ENCODE results near the gene KHDC4. TPM values are rescaled to one million over a fixed set of nuclear protein-coding genes. Genes with fewer than 3 reads are reported as not detected.
A peak's percentile ranks its signal among the peaks of the same experiment; 100 is the strongest.
"Not testable (repeated sequence)": the region's sequence is repeated elsewhere in the genome, so short reads cannot be mapped to it uniquely, and the experiment has no call there.

Gene KHDC4
- total and polyA plus RNA-seq, 10 of the 15 experiments (the other 5 are each of a cell fraction or from before 2014, with no cell fraction given) = 11.7 to 109 (median 41.9) TPM

DNA sequence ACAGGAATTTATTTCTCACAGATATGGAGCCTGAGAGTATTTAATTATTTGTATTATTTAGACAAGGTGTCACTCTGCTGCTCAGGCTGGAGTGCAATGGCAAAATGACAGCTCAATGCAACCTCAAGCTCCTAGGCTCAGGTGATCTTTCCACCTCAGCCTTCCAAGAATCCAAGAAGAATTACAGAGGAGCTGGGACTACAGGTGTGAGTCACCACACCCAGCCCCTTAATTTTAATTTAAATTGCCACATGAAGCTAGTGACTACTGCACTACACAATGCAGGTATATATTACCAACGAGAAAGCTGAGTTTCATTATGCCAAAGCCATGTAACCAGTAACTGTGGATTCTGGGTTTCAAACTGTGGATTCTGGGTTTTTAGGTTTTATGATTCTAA lies 2.1 kb downstream of the KHDC4 start:
- H4K20me1 ChIP-seq (ENCODE audit: control insufficient read depth, insufficient read depth) = peaks cover 5% of the 10 kb centered on the region; the same call in 1 of the 2 replicates
- H3K4me2 ChIP-seq (ENCODE audit: control insufficient read depth, insufficient read depth) = peak overlapping the region; percentile 80
- H3K79me2 ChIP-seq (ENCODE audit: control insufficient read depth, insufficient read depth, low read length) = peaks cover 54% of the 10 kb centered on the region
- intact Hi-C loops (cut with micrococcal nuclease; ENCODE audit: unreplicated experiment) = no loop called here
- RAD21 ChIA-PET (ENCODE audit: unreplicated experiment) = interaction anchor here (0.8 to 6.4 kb wide), 11 partner anchors 8 to 134 kb away, joined by 3 to 49 read pairs (median 4); partner anchors contain the start of gene ARHGEF2
- SMC1A ChIA-PET (ENCODE audit: uncharacterized antibody, unreplicated experiment) = interaction anchor here (0.7 to 6.0 kb wide), 18 partner anchors 9 to 134 kb away, joined by 3 to 51 read pairs (median 4); partner anchors contain the start of genes GON4L, RXFP4 and SYT11
- no peak overlapping the region for H2AFZ ChIP-seq (ENCODE audit: control insufficient read depth, low read depth, low read length)
- TF ChIP-seq MTA2 (IDR thresholded peaks at IDR 0.05; ENCODE audit: low read depth) = no peak
- no peak for TF ChIP-seq SIN3A (IDR thresholded peaks at IDR 0.05; ENCODE audit: low read depth, low read length)
- no peak for TF ChIP-seq IRF4 (IDR thresholded peaks at IDR 0.05; ENCODE audit: low read depth, low read length)
- CTCF ChIA-PET = interaction anchor here (0.6 to 6.4 kb wide), 18 partner anchors 12 to 136 kb away, joined by 3 to 84 read pairs (median 3); no protein-coding TSS in a partner anchor
- FAIRE-seq = no peak
- no peaks in the 10 kb centered on the region for H3K27me3 ChIP-seq (replicated peaks in 1 of 2; ENCODE audit: control insufficient read depth in 2 of 2, insufficient read depth in 2 of 2, low read length in 1 of 2)
- H3K9ac ChIP-seq (ENCODE audit: control insufficient read depth, insufficient read depth, low read length) = no peak overlapping the region
- H3K36me3 ChIP-seq (ENCODE audit: control insufficient read depth in 2 of 2, insufficient read depth in 2 of 2, low read length in 1 of 2) = peaks cover 2 to 26% of the 10 kb centered on the region in 2 experiments
- no TSS peak for BruUV-seq (replicated peaks)
- no peak overlapping the region for H3K27ac ChIP-seq (ENCODE audit: control insufficient read depth, insufficient read depth)
- DNase-seq (ENCODE audit: low read depth, low spot score) = no peak
- peaks cover 10% of the 10 kb centered on the region for H3K4me1 ChIP-seq (ENCODE audit: control insufficient read depth, insufficient read depth, low read length)
- H3K4me3 ChIP-seq = peak overlapping the region; percentile 99
- H3K9me3 ChIP-seq (replicated peaks; ENCODE audit: control insufficient read depth, insufficient read depth, low read length) = no peaks in the 10 kb centered on the region
- in situ Hi-C loops (cut with MboI) = loop anchor here (5.0 kb wide), 1 partner anchor 135 kb away; no protein-coding TSS in a partner anchor
- POLR2A ChIA-PET = interaction anchor here (0.7 to 4.2 kb wide), 9 partner anchors 12 to 80 kb away, joined by 3 to 78 read pairs (median 9); partner anchors contain the start of genes ARHGEF2, RIT1 and SYT11
- ATAC-seq = no peak
- 58% methylated on average over 1 of the region's 1 CpG for WGBS (ENCODE audit: insufficient coverage, insufficient replicate concordance, low lambda C conversion rate, missing lambda C conversion rate)

- Histone ChIP-seq H3K4me3 (peak overlapping the region; percentile 99), H4K20me1 (ENCODE audit: control insufficient read depth, insufficient read depth) (peaks cover 5% of the 10 kb centered on the region; the same call in 1 of the 2 replicates), H3K4me1 (ENCODE audit: control insufficient read depth, insufficient read depth, low read length) (peaks cover 10% of the 10 kb centered on the region), H3K4me2 (ENCODE audit: control insufficient read depth, insufficient read depth) (peak overlapping the region; percentile 80), H3K27me3 (replicated peaks in 1 of 2; ENCODE audit: control insufficient read depth in 2 of 2, insufficient read depth in 2 of 2, low read length in 1 of 2) (no peaks in the 10 kb centered on the region), H3K9ac (ENCODE audit: control insufficient read depth, insufficient read depth, low read length) (peak overlapping the region; percentile 50; the same call in 1 of the 2 replicates), H2AFZ (ENCODE audit: control insufficient read depth, low read depth, low read length) (no peak overlapping the region), H3K79me2 (ENCODE audit: control insufficient read depth, insufficient read depth, low read length) (peaks cover 55% of the 10 kb centered on the region), H3K9me3 (replicated peaks; ENCODE audit: control insufficient read depth, insufficient read depth, low read length) (no peaks in the 10 kb centered on the region), H3K27ac (ENCODE audit: control insufficient read depth, insufficient read depth) (no peak overlapping the region), H3K36me3 (ENCODE audit: control insufficient read depth in 2 of 2, insufficient read depth in 2 of 2, low read length in 1 of 2) (peaks cover 5 to 32% of the 10 kb centered on the region in 2 experiments)
- CTCF ChIA-PET = interaction anchor here (0.6 to 6.4 kb wide), 13 partner anchors 12 to 137 kb away, joined by 3 to 84 read pairs (median 4); no protein-coding TSS in a partner anchor
- ATAC-seq (peak; percentile 58), DNase-seq (ENCODE audit: low read depth, low spot score) (no peak), FAIRE-seq (no peak)
- 65% methylated on average over 7 of the region's 7 CpGs for WGBS (ENCODE audit: insufficient coverage, insufficient replicate concordance, low lambda C conversion rate, missing lambda C conversion rate)
- RAD21 ChIA-PET (ENCODE audit: unreplicated experiment) = interaction anchor here (0.7 to 6.4 kb wide), 11 partner anchors 12 to 135 kb away, joined by 3 to 49 read pairs (median 4); partner anchors contain the start of gene ARHGEF2
- in situ Hi-C loops (cut with MboI) (loop anchor here (5.0 kb wide), 1 partner anchor 136 kb away; no protein-coding TSS in a partner anchor), intact Hi-C loops (cut with micrococcal nuclease; ENCODE audit: unreplicated experiment) (no loop called here)
- SMC1A ChIA-PET (ENCODE audit: uncharacterized antibody, unreplicated experiment) = interaction anchor here (1.0 to 6.0 kb wide), 11 partner anchors 9 to 134 kb away, joined by 3 to 51 read pairs (median 4); partner anchors contain the start of genes RXFP4 and SYT11
- POLR2A ChIA-PET = interaction anchor here (0.6 to 4.2 kb wide), 12 partner anchors 13 to 393 kb away, joined by 3 to 78 read pairs (median 7); partner anchors contain the start of genes ARHGEF2, RAB25 and SYT11
- TF ChIP-seq SREBF2 (IDR thresholded peaks at IDR 0.05; ENCODE audit: low read length) = no peak
- 0 out of 2 replicates have a peak, but pooled peaks have one; percentile 15 for TF ChIP-seq BACH1 (IDR thresholded peaks at IDR 0.05; ENCODE audit: borderline replicate concordance)
- BruUV-seq (replicated peaks) = TSS peak; percentile 51
Observed at GRCh38 chr1:155931332-155932038, 2.7 kb downstream of the KHDC4 start.

DNA sequence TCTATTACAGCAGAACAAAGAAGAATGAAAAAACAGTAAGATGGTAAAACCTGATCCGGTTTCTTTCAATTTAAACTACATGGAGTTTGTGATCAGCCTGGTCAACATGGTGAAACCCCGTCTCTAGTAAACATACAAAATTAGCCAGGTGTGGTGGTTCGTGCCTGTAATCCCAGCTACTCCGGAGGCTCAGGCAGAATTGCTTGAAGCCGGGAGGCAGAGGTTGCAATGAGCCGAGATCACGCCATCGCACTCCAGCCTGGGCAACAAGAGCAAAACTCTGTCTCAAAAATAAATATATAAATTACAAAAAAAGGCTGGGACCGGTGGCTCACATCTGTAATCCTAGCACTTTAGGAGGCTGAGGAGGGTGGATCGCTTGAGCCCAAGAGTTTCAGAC lies 3.5 kb downstream of the KHDC4 start:
- Histone ChIP-seq H3K4me2 (ENCODE audit: control insufficient read depth, insufficient read depth) (peak overlapping the region; percentile 80; the same call in 1 of the 2 replicates), H3K4me1 (ENCODE audit: control insufficient read depth, insufficient read depth, low read length) (peaks cover 10% of the 10 kb centered on the region), H3K4me3 (peak overlapping the region; percentile 99), H3K36me3 (ENCODE audit: control insufficient read depth in 2 of 2, insufficient read depth in 2 of 2, low read length in 1 of 2) (peaks cover 7 to 40% of the 10 kb centered on the region in 2 experiments), H3K79me2 (ENCODE audit: control insufficient read depth, insufficient read depth, low read length) (peaks cover 55% of the 10 kb centered on the region)
- BruUV-seq (replicated peaks); FAIRE-seq; H3K9me3 ChIP-seq (replicated peaks; ENCODE audit: control insufficient read depth, insufficient read depth, low read length); H2AFZ ChIP-seq (ENCODE audit: control insufficient read depth, low read depth, low read length); intact Hi-C loops (cut with micrococcal nuclease; ENCODE audit: unreplicated experiment); H4K20me1 ChIP-seq (ENCODE audit: control insufficient read depth, insufficient read depth); ATAC-seq; H3K27ac ChIP-seq (ENCODE audit: control insufficient read depth, insufficient read depth); H3K9ac ChIP-seq (ENCODE audit: control insufficient read depth, insufficient read depth, low read length); H3K27me3 ChIP-seq (replicated peaks in 1 of 2; ENCODE audit: control insufficient read depth in 2 of 2, insufficient read depth in 2 of 2, low read length in 1 of 2); DNase-seq (ENCODE audit: low read depth, low spot score): not testable (repeated sequence)
- ChIA-PET CTCF (interaction anchor here (0.6 to 6.4 kb wide), 5 partner anchors 15 to 135 kb away, joined by 3 to 84 read pairs (median 15); no protein-coding TSS in a partner anchor), RAD21 (ENCODE audit: unreplicated experiment) (interaction anchor here (0.7 to 6.4 kb wide), 5 partner anchors 48 to 73 kb away, joined by 3 to 49 read pairs (median 3); partner anchors contain the start of genes ARHGEF2 and SYT11), POLR2A (interaction anchor here (0.6 to 3.0 kb wide), 10 partner anchors 15 to 392 kb away, joined by 3 to 11 read pairs (median 4); partner anchors contain the start of genes GON4L, RAB25 and SYT11), SMC1A (ENCODE audit: uncharacterized antibody, unreplicated experiment) (interaction anchor here (0.6 to 6.0 kb wide), 15 partner anchors 8 to 135 kb away, joined by 3 to 51 read pairs (median 4); partner anchors contain the start of genes GON4L and RXFP4)
- WGBS (ENCODE audit: insufficient coverage, insufficient replicate concordance, low lambda C conversion rate, missing lambda C conversion rate) = 96% methylated on average over 10 of the region's 10 CpGs
- in situ Hi-C loops (cut with MboI) = loop anchor here (5.0 kb wide), 1 partner anchor 137 kb away; no protein-coding TSS in a partner anchor
